ENCODE data around the gene COX6A2.

COX6A2 gene

GRCh38 chr16:31416371-31416770, 11.8 kb downstream of the COX6A2 start:
- H3K27ac ChIP-seq = no peak overlapping the region
- no peak overlapping the region for H3K4me3 ChIP-seq

GRCh38 chr16:31414706-31415105, 13.5 kb downstream of the COX6A2 start:
- H3K27ac ChIP-seq = no peak overlapping the region
- no peak overlapping the region for H3K4me3 ChIP-seq

GRCh38 chr16:31413943-31414342, 14.2 kb downstream of the COX6A2 start:
- H3K27ac ChIP-seq = no peak overlapping the region
- H3K4me3 ChIP-seq = no peak overlapping the region

GRCh38 chr16:31413381-31413780, 14.8 kb downstream of the COX6A2 start:
- H3K4me3 ChIP-seq = no peak overlapping the region
- no peak overlapping the region for H3K27ac ChIP-seq

GRCh38 chr16:31412750-31413149, 15.4 kb downstream of the COX6A2 start:
- H3K27ac ChIP-seq = no peak overlapping the region
- H3K4me3 ChIP-seq = no peak overlapping the region

GRCh38 chr16:31411024-31411844, 16.9 kb downstream of the COX6A2 start:
- no peak overlapping the region for H3K4me3 ChIP-seq
- H3K27ac ChIP-seq = no peak overlapping the region

GRCh38 chr16:31410082-31410481, 18.1 kb downstream of the COX6A2 start:
- Histone ChIP-seq H3K4me3 (no peak overlapping the region), H3K27ac (no peak overlapping the region)

- H3K27ac ChIP-seq = no peak overlapping the region
- no peak overlapping the region for H3K4me3 ChIP-seq
Observed at GRCh38 chr16:31409433-31409832, 18.7 kb downstream of the COX6A2 start.

- Histone ChIP-seq H3K27ac (no peak overlapping the region), H3K4me3 (no peak overlapping the region)
Observed at GRCh38 chr16:31407406-31407805, 20.8 kb downstream of the COX6A2 start.

GRCh38 chr16:31404353-31405064, 23.7 kb downstream of the COX6A2 start:
- H3K4me3 ChIP-seq = no peak overlapping the region
- H3K27ac ChIP-seq = no peak overlapping the region

GRCh38 chr16:31403590-31404352, 24.4 kb downstream of the COX6A2 start:
- no peak overlapping the region for H3K4me3 ChIP-seq
- no peak overlapping the region for H3K27ac ChIP-seq

GRCh38 chr16:31402687-31403086, 25.5 kb downstream of the COX6A2 start:
- Histone ChIP-seq H3K27ac (no peak overlapping the region), H3K4me3 (no peak overlapping the region)

GRCh38 chr16:31401436-31401835, 26.7 kb downstream of the COX6A2 start:
- Histone ChIP-seq H3K27ac (no peak overlapping the region), H3K4me3 (no peak overlapping the region)

GRCh38 chr16:31400191-31400590, 28.0 kb downstream of the COX6A2 start:
- no peak overlapping the region for H3K4me3 ChIP-seq
- no peak overlapping the region for H3K27ac ChIP-seq

- Histone ChIP-seq H3K27ac (no peak overlapping the region), H3K4me3 (no peak overlapping the region)
Observed at GRCh38 chr16:31397701-31398100, 30.5 kb downstream of the COX6A2 start.

- Histone ChIP-seq H3K27ac (no peak overlapping the region), H3K4me3 (no peak overlapping the region)
Observed at GRCh38 chr16:31397096-31397660, 31.0 kb downstream of the COX6A2 start.

- Histone ChIP-seq H3K27ac (no peak overlapping the region), H3K4me3 (no peak overlapping the region)
Observed at GRCh38 chr16:31395647-31396046, 32.5 kb downstream of the COX6A2 start.

GRCh38 chr16:31393056-31393455, 35.1 kb downstream of the COX6A2 start, which contains the start of gene ITGAD:
Gene ITGAD (plus strand): TSS chr16:31393335. CDS start chr16:31393361, 26 bp downstream.
- Histone ChIP-seq H3K27ac (no peak within 1 kb of the TSS), H3K4me3 (no peak within 1 kb of the TSS)

- no peak overlapping the region for H3K4me3 ChIP-seq
Observed at GRCh38 chr16:31390504-31391041, 37.6 kb downstream of the COX6A2 start.

GRCh38 chr16:31388535-31388934, 39.6 kb downstream of the COX6A2 start:
- Histone ChIP-seq H3K4me3 (no peak overlapping the region), H3K27ac (no peak overlapping the region)

More at GRCh38 chr16:31390504-31391041, 37.6 kb downstream of the COX6A2 start:
- no peak overlapping the region for H3K27ac ChIP-seq

All from skin epidermis (tissue), 12 donors.